DND-41 (cell line): ENCODE measurements around the gene MEIOB.

ENCODE experiments used
- ATAC-seq: fragments of 200-7000 bp; cut with Tn5 transposase; 3 replicates; pipeline ENCODE4 v1.9.1; 2021; ENCODE audit warnings: low read depth; ENCODE audit not compliant: insufficient read depth
- DNase-seq: peaks from one replicate; pipeline ENCODE4 v3.0.0-alpha.2; 2020
- H2AFZ ChIP-seq: 2 replicates; pipeline ENCODE4 v1.6.0; 2012; ENCODE audit warnings: low read depth, low read length
- H3K27ac ChIP-seq: 2 replicates; pipeline ENCODE4 v1.5.1; 2012; ENCODE audit warnings: low read length, inconsistent platforms
- H3K27me3 ChIP-seq: fragments of 200-600 bp; sonication (generic); 2 replicates; pipeline ENCODE4 v1.6.0; 2012; ENCODE audit warnings: low read length, mild to moderate bottlenecking, inconsistent platforms; ENCODE audit not compliant: insufficient read depth, poor library complexity
- H3K36me3 ChIP-seq: 2 replicates; pipeline ENCODE4 v1.5.1; 2012; ENCODE audit warnings: low read length, inconsistent platforms; ENCODE audit not compliant: insufficient read depth
- H3K4me1 ChIP-seq: 2 replicates; pipeline ENCODE4 v1.5.1; 2012; ENCODE audit warnings: mild to moderate bottlenecking, low read length; ENCODE audit not compliant: insufficient read depth
- H3K4me2 ChIP-seq: 2 replicates; pipeline ENCODE4 v1.6.0; 2012; ENCODE audit warnings: mild to moderate bottlenecking, moderate library complexity, low read length, inconsistent platforms; ENCODE audit not compliant: insufficient read depth
- H3K4me3 ChIP-seq, 2 experiments: fragments of 200-600 bp in 1 of 2; shearing (Covaris generic) in 1 of 2; 2 replicates each; pipeline ENCODE4 v1.5.1; 2012 to 2016; ENCODE audit warnings: inconsistent platforms in 2 of 2, low read length in 2 of 2, mild to moderate bottlenecking in 2 of 2, low read depth in 1 of 2, moderate library complexity in 1 of 2
- H3K79me2 ChIP-seq: 2 replicates; pipeline ENCODE4 v1.6.0; 2012; ENCODE audit warnings: low read length, inconsistent platforms; ENCODE audit not compliant: insufficient read depth
- H3K9ac ChIP-seq: 2 replicates; pipeline ENCODE4 v1.6.0; 2012; ENCODE audit warnings: low read depth, mild to moderate bottlenecking, inconsistent platforms, low read length, moderate library complexity
- H3K9me3 ChIP-seq: 2 replicates; pipeline ENCODE4 v1.5.1; 2012; ENCODE audit warnings: low read length, moderate library complexity, mild to moderate bottlenecking, inconsistent platforms; ENCODE audit not compliant: insufficient read depth, severe bottlenecking
- H4K20me1 ChIP-seq: 2 replicates; pipeline ENCODE4 v1.6.0; 2012; ENCODE audit warnings: low read length; ENCODE audit not compliant: insufficient read depth
- CTCF ChIP-seq: IDR thresholded peaks from 2 replicates; pipeline ENCODE4 v1.5.1; 2012; ENCODE audit warnings: borderline replicate concordance, low read length, moderate library complexity, mild to moderate bottlenecking; ENCODE audit not compliant: poor library complexity, severe bottlenecking; ENCODE audit errors: extremely low read depth
- EZH2 ChIP-seq: IDR thresholded peaks from 3 replicates; pipeline ENCODE4 v1.6.1; 2012; ENCODE audit warnings: borderline replicate concordance, low read depth, mild to moderate bottlenecking, moderate library complexity, low read length, inconsistent platforms; ENCODE audit not compliant: severe bottlenecking

MEIOB gene

GRCh38 chr16:1914084-1914608, 42.2 kb upstream of the MEIOB start:
- no peak overlapping the region for H3K4me2 ChIP-seq
- no peaks in the 10 kb centered on the region for H3K4me1 ChIP-seq
- no peaks in the 10 kb centered on the region for H3K27me3 ChIP-seq
- H3K9ac ChIP-seq: no peak overlapping the region
- no peak for TF ChIP-seq EZH2
- no peak for TF ChIP-seq CTCF
- no peaks in the 10 kb centered on the region for H3K9me3 ChIP-seq
- no peaks in the 10 kb centered on the region for H3K79me2 ChIP-seq
- no peaks in the 10 kb centered on the region for H3K36me3 ChIP-seq
- H4K20me1 ChIP-seq: no peaks in the 10 kb centered on the region
- H3K27ac ChIP-seq: no peak overlapping the region
- no peak overlapping the region for H2AFZ ChIP-seq
- no peak overlapping the region for H3K4me3 ChIP-seq
- no peak for ATAC-seq
- no peak for DNase-seq

DNA sequence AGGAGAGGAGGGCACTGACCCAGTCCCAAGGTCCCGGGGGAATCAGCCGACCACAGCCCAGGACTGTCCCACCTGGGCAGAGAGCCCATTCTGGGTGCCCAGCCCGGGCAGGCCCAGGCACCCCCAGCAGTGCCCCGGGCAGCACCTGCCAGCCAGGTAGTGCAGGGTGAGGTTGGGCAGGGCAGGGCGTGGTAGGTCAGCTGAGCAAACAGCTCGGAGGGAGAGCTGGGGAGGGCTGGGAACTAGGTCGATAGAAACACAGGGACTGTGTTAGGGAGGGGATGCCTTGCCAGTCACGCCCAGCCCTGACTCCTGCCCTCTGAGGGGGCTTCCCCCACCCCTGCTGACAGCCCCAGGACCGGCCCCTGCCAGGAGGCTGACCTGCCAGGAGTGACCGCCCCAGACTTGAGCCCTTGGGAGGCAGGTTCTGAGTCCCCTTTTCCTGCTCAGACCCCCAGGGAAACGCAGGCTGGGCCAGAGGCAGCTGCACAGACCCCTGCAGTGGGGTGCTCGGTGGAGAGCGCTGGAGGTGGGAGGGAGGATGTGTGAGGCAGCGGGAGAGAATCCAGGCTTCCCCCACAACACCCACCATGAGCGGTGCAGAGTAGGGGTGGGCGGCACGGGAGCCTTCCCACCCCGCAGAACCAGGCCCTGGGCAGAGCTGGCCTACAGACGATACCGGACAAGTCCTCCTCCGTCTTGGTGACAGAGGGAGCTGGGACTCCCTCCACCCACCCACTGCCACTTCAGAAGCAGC, 41.5 kb upstream of the MEIOB start:
- Histone ChIP-seq H4K20me1 (no peaks in the 10 kb centered on the region), H3K4me3 (no peak overlapping the region), H3K9ac (no peak overlapping the region), H3K9me3 (no peaks in the 10 kb centered on the region), H3K36me3 (no peaks in the 10 kb centered on the region), H3K27me3 (no peaks in the 10 kb centered on the region), H2AFZ (no peak overlapping the region), H3K4me1 (no peaks in the 10 kb centered on the region), H3K79me2 (no peaks in the 10 kb centered on the region), H3K27ac (no peak overlapping the region), H3K4me2 (no peak overlapping the region)
- DNase-seq (no peak), ATAC-seq (no peak)
- no peak for TF ChIP-seq CTCF
- no peak for TF ChIP-seq EZH2

- ATAC-seq (no peak), DNase-seq (no peak)
- H3K27ac ChIP-seq: no peak overlapping the region
- TF ChIP-seq EZH2 (no peak), CTCF (no peak)
- H3K9ac ChIP-seq: no peak overlapping the region
- H2AFZ ChIP-seq: no peak overlapping the region
- no peaks in the 10 kb centered on the region for H3K79me2 ChIP-seq
- no peak overlapping the region for H3K4me2 ChIP-seq
- H3K4me1 ChIP-seq: no peaks in the 10 kb centered on the region
- H3K36me3 ChIP-seq: no peaks in the 10 kb centered on the region
- H3K9me3 ChIP-seq: no peaks in the 10 kb centered on the region
- no peaks in the 10 kb centered on the region for H3K27me3 ChIP-seq
- no peak overlapping the region for H3K4me3 ChIP-seq
- no peaks in the 10 kb centered on the region for H4K20me1 ChIP-seq
Measured at GRCh38 chr16:1912215-1912543, 40.2 kb upstream of the MEIOB start.
